K562 (cell line): ENCODE data around the gene ATXN1. TPM values are rescaled to one million over a fixed set of nuclear protein-coding genes. Genes with fewer than 3 reads are reported as not detected.

Source experiments
- CGGBP1 ChIP-seq: fragments of 250-450 bp; sonication (Bioruptor Pico); IDR thresholded peaks from 2 replicates; pipeline ENCODE4 v1.9.0; 2021; ENCODE audit warnings: mild to moderate bottlenecking
- CREB1 ChIP-seq, 2 experiments: sonication (generic) in 1 of 2; formaldehyde crosslinking in 1 of 2; IDR thresholded peaks; 2 replicates each; pipeline versions ENCODE4 v1.6.1 to v1.8.0; 2012 to 2022; ENCODE audit warnings: inconsistent platforms in 1 of 2, mild to moderate bottlenecking in 1 of 2, missing genetic modification reagents in 1 of 2, moderate library complexity in 1 of 2
- GMEB1 ChIP-seq: fragments of 250-450 bp; sonication (Bioruptor Pico); IDR thresholded peaks from 2 replicates; pipeline ENCODE4 v1.4.0; 2020; ENCODE audit warnings: mild to moderate bottlenecking
- HDAC8 ChIP-seq: fragments of 450-650 bp; IDR thresholded peaks from 2 replicates; pipeline ENCODE4 v1.6.1; 2016; ENCODE audit warnings: mild to moderate bottlenecking, missing genetic modification characterization, moderate library complexity, missing compliant biosample characterization
- KDM2B ChIP-seq: fragments of 250-450 bp; sonication (Bioruptor Pico); IDR thresholded peaks from 2 replicates; pipeline ENCODE4 v1.8.0; 2021; ENCODE audit warnings: mild to moderate bottlenecking, moderate library complexity
- MBD1 ChIP-seq: fragments of 250-450 bp; sonication (Bioruptor Pico); IDR thresholded peaks from 2 replicates; pipeline ENCODE4 v1.8.0; 2022; ENCODE audit warnings: inconsistent platforms
- MCM2 ChIP-seq: fragments of 450-650 bp; IDR thresholded peaks from 2 replicates; pipeline ENCODE4 v1.6.1; 2017; ENCODE audit warnings: low read depth, mild to moderate bottlenecking
- NBN ChIP-seq: fragments of 450-650 bp; IDR thresholded peaks from 2 replicates; pipeline ENCODE4 v1.6.1; 2016; ENCODE audit warnings: low read depth, mild to moderate bottlenecking
- NCOA2 ChIP-seq, 2 experiments: fragments of 450-650 bp; IDR thresholded peaks; 2 replicates each; pipeline ENCODE4 v1.6.1; 2018; ENCODE audit warnings: mild to moderate bottlenecking in 2 of 2, moderate library complexity in 1 of 2; ENCODE audit not compliant: partially characterized antibody in 2 of 2
- NCOA4 ChIP-seq: fragments of 450-650 bp; IDR thresholded peaks from 2 replicates; pipeline ENCODE4 v1.6.1; 2018; ENCODE audit warnings: mild to moderate bottlenecking; ENCODE audit not compliant: partially characterized antibody
- RB1 ChIP-seq: fragments of 450-650 bp; IDR thresholded peaks from 2 replicates; pipeline ENCODE4 v1.6.1; 2017; ENCODE audit warnings: low read depth, mild to moderate bottlenecking
- SMAD4 ChIP-seq: fragments of 250-450 bp; sonication (Bioruptor Pico); conservative IDR thresholded peaks from 2 replicates; pipeline ENCODE4 v1.8.0; 2021; ENCODE audit warnings: inconsistent platforms, mild to moderate bottlenecking, moderate library complexity
- ZNF174 ChIP-seq: fragments of 250-450 bp; sonication (Bioruptor Pico); IDR thresholded peaks from 2 replicates; pipeline ENCODE4 v1.4.0; 2020; ENCODE audit warnings: mild to moderate bottlenecking
- ZNF184 ChIP-seq: sonication (generic); formaldehyde crosslinking; IDR thresholded peaks from 2 replicates; pipeline ENCODE4 v1.5.0; 2020; ENCODE audit warnings: missing genetic modification reagents
- ZNF282 ChIP-seq: sonication (generic); formaldehyde crosslinking; IDR thresholded peaks from 2 replicates; pipeline ENCODE4 v1.8.1; 2023; ENCODE audit warnings: missing genetic modification reagents
- polyA plus RNA-seq, 8 experiments: library from polyadenylated mRNA; depleted of rRNA in 4 of 8; stranded (reverse) in 5 of 8; unstranded in 3 of 8; fragments of >200 nt; fragmentation: Nextera tagmentation in 2 of 8; fragmentation: Illumina TruSeq in 1 of 8; extraction: Ambion mirVana in 2 of 8; extraction: Trizol in 1 of 8; gene quantifications; 2 replicates each; pipeline versions ENCODE4 v1.2.1 to v1.2.3, GENCODE V29; 2011 to 2014; ENCODE audit warnings: inconsistent platforms in 1 of 8, missing spikeins in 1 of 8
- total RNA-seq, 7 experiments: library from RNA; depleted of rRNA in 6 of 7; stranded (reverse); fragments of >200 nt in 6 of 7; fragmentation: Illumina TruSeq in 2 of 7; extraction: Trizol in 2 of 7; gene quantifications; 2 replicates each; pipeline versions ENCODE4 v1.2.1 to v1.2.3, GENCODE V29; 2011 to 2021; ENCODE audit warnings: low replicate concordance in 1 of 7
- TF ChIP-seq, protein P1 (sequence below): IDR thresholded peaks from 2 replicates; pipeline ENCODE4 v1.6.1; 2014; ENCODE audit warnings: antibody characterized with exemption
- TF ChIP-seq, protein P2 (sequence below): fragments of 200-800 bp; sonication (Bioruptor generic); IDR thresholded peaks from 2 replicates; pipeline ENCODE4 v1.6.1; 2016; ENCODE audit warnings: missing genetic modification characterization, missing compliant biosample characterization

The ATXN1 gene
- total and polyA plus RNA-seq, 9 of the 15 experiments (the other 6 are each of a cell fraction or from before 2014, with no cell fraction given) = under 0.01 to 1.2 (median 0.58) TPM

GRCh38 chr6:16760516-16761470 is at the start of gene ATXN1 (continued):
- no peak for TF ChIP-seq GMEB1 (CRISPR knock-in tag)
- no peak for TF ChIP-seq CGGBP1 (CRISPR knock-in tag)
- TF ChIP-seq NCOA2 (IDR thresholded peaks at IDR 0.05; ENCODE audit: partially characterized antibody in 2 of 2) = no peak
- peak; percentile 9; the same call in 1 of the 2 replicates for TF ChIP-seq SMAD4 (CRISPR knock-in tag)
- TF ChIP-seq NCOA4 = no peak
- no peak for TF ChIP-seq ZNF184 (CRISPR knock-in tag)
- no peak for TF ChIP-seq HDAC8
- no peak for TF ChIP-seq CREB1 (IDR thresholded peaks at IDR 0.05)
- TF ChIP-seq CREB1 (CRISPR knock-in tag; IDR thresholded peaks at IDR 0.05) = no peak
- TF ChIP-seq MCM2 = no peak
- TF ChIP-seq ZNF282 = no peak
- TF ChIP-seq, protein P1, sequence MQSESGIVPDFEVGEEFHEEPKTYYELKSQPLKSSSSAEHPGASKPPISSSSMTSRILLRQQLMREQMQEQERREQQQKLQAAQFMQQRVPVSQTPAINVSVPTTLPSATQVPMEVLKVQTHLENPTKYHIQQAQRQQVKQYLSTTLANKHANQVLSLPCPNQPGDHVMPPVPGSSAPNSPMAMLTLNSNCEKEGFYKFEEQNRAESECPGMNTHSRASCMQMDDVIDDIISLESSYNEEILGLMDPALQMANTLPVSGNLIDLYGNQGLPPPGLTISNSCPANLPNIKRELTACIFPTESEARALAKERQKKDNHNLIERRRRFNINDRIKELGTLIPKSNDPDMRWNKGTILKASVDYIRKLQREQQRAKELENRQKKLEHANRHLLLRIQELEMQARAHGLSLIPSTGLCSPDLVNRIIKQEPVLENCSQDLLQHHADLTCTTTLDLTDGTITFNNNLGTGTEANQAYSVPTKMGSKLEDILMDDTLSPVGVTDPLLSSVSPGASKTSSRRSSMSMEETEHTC = no peak
- TF ChIP-seq, protein P2, sequence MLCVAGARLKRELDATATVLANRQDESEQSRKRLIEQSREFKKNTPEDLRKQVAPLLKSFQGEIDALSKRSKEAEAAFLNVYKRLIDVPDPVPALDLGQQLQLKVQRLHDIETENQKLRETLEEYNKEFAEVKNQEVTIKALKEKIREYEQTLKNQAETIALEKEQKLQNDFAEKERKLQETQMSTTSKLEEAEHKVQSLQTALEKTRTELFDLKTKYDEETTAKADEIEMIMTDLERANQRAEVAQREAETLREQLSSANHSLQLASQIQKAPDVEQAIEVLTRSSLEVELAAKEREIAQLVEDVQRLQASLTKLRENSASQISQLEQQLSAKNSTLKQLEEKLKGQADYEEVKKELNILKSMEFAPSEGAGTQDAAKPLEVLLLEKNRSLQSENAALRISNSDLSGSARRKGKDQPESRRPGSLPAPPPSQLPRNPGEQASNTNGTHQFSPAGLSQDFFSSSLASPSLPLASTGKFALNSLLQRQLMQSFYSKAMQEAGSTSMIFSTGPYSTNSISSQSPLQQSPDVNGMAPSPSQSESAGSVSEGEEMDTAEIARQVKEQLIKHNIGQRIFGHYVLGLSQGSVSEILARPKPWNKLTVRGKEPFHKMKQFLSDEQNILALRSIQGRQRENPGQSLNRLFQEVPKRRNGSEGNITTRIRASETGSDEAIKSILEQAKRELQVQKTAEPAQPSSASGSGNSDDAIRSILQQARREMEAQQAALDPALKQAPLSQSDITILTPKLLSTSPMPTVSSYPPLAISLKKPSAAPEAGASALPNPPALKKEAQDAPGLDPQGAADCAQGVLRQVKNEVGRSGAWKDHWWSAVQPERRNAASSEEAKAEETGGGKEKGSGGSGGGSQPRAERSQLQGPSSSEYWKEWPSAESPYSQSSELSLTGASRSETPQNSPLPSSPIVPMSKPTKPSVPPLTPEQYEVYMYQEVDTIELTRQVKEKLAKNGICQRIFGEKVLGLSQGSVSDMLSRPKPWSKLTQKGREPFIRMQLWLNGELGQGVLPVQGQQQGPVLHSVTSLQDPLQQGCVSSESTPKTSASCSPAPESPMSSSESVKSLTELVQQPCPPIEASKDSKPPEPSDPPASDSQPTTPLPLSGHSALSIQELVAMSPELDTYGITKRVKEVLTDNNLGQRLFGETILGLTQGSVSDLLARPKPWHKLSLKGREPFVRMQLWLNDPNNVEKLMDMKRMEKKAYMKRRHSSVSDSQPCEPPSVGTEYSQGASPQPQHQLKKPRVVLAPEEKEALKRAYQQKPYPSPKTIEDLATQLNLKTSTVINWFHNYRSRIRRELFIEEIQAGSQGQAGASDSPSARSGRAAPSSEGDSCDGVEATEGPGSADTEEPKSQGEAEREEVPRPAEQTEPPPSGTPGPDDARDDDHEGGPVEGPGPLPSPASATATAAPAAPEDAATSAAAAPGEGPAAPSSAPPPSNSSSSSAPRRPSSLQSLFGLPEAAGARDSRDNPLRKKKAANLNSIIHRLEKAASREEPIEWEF (CRISPR knock-in tag) = no peak
- no peak for TF ChIP-seq ZNF174 (CRISPR knock-in tag)
- TF ChIP-seq NBN = peak; percentile 63; the same call in 1 of the 2 replicates
- no peak for TF ChIP-seq MBD1 (CRISPR knock-in tag)
- TF ChIP-seq RB1 = no peak
- no peak for TF ChIP-seq KDM2B (CRISPR knock-in tag)
